Measurements from ENCODE around the gene MAP3K2. TPM values are rescaled to one million over a fixed set of nuclear protein-coding genes. Genes with fewer than 3 reads are reported as not detected.
A peak's percentile ranks its signal among the peaks of the same experiment; 100 is the strongest.

MAP3K2 gene
- total RNA-seq, 4 donors from 2014 or later = 52.7 to 96.2 (median 54.2) TPM

DNA sequence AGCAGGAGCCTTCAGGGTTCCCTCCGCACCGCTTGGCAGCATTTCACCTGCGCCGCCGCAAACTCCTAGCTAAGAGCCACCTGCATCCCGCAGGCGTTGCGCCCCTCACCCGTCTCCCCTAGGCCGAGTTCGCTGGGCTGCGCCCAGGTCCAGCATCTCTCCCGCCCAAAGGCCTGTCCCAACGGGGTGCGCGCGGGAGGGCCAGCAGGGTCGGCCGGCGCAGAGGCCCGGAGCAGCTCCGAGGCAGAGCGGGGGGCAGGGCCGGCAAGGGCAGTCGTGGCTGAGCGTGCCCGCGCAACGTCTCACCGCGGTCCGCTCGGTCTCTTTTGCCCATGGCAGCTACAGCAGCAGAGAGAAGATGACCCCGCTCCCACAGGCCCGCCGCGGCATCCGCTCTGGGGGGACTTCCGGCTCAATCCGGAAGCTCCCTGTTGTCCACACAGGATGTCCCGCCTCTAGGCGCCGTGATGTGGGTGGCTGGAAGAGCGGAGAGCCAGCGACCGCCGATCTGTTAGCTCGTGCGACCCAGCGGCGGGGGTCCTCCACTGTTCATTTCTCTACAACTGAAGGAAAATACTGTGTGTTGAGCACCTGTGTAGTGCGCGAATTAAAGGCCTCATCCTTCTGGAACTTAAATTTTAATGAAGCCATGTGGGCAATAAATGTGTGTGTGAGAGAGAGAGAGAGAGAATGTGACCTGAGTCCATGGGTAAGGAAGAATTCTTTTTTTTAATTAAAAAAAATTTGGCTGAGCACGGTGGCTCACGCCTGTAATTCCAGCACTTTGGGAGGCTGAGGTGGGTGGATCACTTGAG lies 93.8 kb downstream of the MAP3K2 start, which contains the start of gene ERCC3:
TSS of gene ERCC3 (minus strand) at position 397 of the 815 bp plus-strand sequence. CDS start at position 334, 63 bp downstream.
- Histone ChIP-seq H3K27me3 (no peaks in the 10 kb centered on the region), H3K4me3 (peak within 1 kb of the TSS; percentile 76), H3K9me3 (no peaks in the 10 kb centered on the region), H3K27ac (peak within 1 kb of the TSS; percentile 65 to 89 (median 80)), H3K4me1 (peaks cover 0 to 22% (median 10%) of the 10 kb centered on the region in 3 donors), H3K36me3 (peaks cover 0 to 39% of the 10 kb centered on the region in 2 donors)
- TF ChIP-seq POLR2AphosphoS5 (IDR thresholded peaks at IDR 0.05) (peak; percentile 77), EP300 (IDR thresholded peaks at IDR 0.05) (no peak), POLR2A (IDR thresholded peaks at IDR 0.05) (peak; percentile 69 to 70)
- TF ChIP-seq, protein P1, sequence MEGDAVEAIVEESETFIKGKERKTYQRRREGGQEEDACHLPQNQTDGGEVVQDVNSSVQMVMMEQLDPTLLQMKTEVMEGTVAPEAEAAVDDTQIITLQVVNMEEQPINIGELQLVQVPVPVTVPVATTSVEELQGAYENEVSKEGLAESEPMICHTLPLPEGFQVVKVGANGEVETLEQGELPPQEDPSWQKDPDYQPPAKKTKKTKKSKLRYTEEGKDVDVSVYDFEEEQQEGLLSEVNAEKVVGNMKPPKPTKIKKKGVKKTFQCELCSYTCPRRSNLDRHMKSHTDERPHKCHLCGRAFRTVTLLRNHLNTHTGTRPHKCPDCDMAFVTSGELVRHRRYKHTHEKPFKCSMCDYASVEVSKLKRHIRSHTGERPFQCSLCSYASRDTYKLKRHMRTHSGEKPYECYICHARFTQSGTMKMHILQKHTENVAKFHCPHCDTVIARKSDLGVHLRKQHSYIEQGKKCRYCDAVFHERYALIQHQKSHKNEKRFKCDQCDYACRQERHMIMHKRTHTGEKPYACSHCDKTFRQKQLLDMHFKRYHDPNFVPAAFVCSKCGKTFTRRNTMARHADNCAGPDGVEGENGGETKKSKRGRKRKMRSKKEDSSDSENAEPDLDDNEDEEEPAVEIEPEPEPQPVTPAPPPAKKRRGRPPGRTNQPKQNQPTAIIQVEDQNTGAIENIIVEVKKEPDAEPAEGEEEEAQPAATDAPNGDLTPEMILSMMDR (IDR thresholded peaks at IDR 0.05) = no peak
- peak; percentile 92 for ATAC-seq
- WGBS, 2 donors (ENCODE audit: low coverage in 1 of 2) = 0% methylated on average over 2 of the region's 55 CpGs; no CpG with 5 or more reads in 1 of the 2 donors

DNA sequence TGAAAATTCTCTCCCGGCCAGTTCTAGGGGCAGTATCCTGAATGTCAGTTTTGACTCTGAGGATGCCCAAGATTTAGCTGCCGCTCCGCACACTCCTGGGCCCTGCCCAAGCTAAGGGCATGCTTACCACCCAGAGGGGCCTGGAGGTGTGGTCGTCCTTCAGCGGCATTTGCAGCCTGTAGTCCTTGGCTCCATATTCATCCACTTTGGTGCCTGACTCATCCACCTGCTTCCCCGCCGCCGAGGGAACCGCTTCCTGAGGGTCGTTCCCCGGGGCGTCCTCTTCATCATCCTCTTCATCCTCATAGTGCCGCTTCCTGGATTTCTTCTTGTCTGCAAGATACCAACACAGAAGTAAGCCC lies 94.4 kb downstream of the MAP3K2 start:
- Histone ChIP-seq H3K4me3 (peak overlapping the region; percentile 76), H3K9me3 (no peaks in the 10 kb centered on the region), H3K27me3 (no peaks in the 10 kb centered on the region), H3K27ac (peak overlapping the region; percentile 65 to 89 (median 80)), H3K4me1 (peaks cover 0 to 22% (median 10%) of the 10 kb centered on the region in 3 donors), H3K36me3 (peaks cover 0 to 45% of the 10 kb centered on the region in 2 donors)
- ATAC-seq = no peak
- WGBS, 2 donors (ENCODE audit: low coverage in 1 of 2) = 0% methylated on average over 3 of the region's 13 CpGs; no CpG with 5 or more reads in 1 of the 2 donors
- TF ChIP-seq POLR2AphosphoS5 (IDR thresholded peaks at IDR 0.05) = no peak

DNA sequence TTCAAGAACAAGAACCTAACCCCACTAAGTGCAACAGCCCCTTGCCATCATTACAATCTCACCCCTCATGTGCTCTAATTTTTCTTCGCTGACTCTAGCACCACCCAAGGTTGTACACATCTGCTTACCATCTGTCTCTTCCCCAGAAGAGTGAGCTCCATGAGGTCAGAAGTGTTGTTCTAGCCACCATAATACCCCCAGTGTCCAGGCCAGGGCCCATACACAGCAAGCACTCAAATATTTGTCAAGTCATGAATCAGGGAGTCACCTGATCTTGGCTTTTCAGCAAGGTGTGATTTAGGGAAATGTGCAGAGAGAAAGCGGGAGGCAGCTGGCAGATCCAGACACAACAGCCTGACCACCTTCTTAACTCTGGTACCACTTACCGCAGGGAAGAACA lies 99.5 kb downstream of the MAP3K2 start:
- H3K27me3 ChIP-seq = no peaks in the 10 kb centered on the region
- ATAC-seq = no peak
- no peak overlapping the region for H3K27ac ChIP-seq
- no peak overlapping the region for H3K4me3 ChIP-seq
- no peak for TF ChIP-seq EP300 (IDR thresholded peaks at IDR 0.05)
- TF ChIP-seq POLR2AphosphoS5 (IDR thresholded peaks at IDR 0.05) = no peak
- TF ChIP-seq POLR2A (IDR thresholded peaks at IDR 0.05) = no peak
- TF ChIP-seq, protein P1 (IDR thresholded peaks at IDR 0.05) = no peak
- H3K36me3 ChIP-seq = peaks cover 0 to 96% of the 10 kb centered on the region in 2 donors
- 100% methylated on average over 1 to 2 of the region's 3 CpGs for WGBS, 2 donors (ENCODE audit: low coverage in 1 of 2)
- peaks cover 0 to 12% (median 9%) of the 10 kb centered on the region in 3 donors for H3K4me1 ChIP-seq
- no peaks in the 10 kb centered on the region for H3K9me3 ChIP-seq

DNA sequence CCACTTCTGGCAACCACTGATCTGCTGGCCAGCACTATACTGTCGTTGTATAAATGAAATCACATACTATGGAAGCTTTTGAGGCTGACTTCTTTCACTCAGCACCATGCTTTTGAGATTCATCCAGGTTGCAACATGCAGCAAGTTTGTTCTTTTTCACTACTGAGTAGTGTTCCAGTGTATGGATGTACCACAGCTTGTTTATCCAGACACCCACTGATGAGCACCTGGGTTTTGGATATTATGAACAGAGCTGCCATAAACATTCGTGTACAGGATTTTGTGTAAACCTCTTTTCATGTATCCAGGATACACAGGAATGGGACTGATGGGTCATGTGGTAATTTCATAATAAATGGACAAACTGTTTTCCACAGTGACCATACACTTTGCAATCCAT lies 104.5 kb downstream of the MAP3K2 start:
- Histone ChIP-seq H3K27ac (no peak overlapping the region), H3K4me3 (no peak overlapping the region), H3K4me1 (no peaks in the 10 kb centered on the region), H3K9me3 (no peaks in the 10 kb centered on the region), H3K27me3 (no peaks in the 10 kb centered on the region), H3K36me3 (peaks cover 0 to 97% of the 10 kb centered on the region in 2 donors)
- WGBS, 2 donors (ENCODE audit: low coverage in 1 of 2) = 100% methylated on average over 2 of the region's 2 CpGs
- no peak for ATAC-seq
- TF ChIP-seq POLR2A (IDR thresholded peaks at IDR 0.05) (no peak), EP300 (IDR thresholded peaks at IDR 0.05) (no peak), POLR2AphosphoS5 (IDR thresholded peaks at IDR 0.05) (no peak)
- TF ChIP-seq, protein P1 (IDR thresholded peaks at IDR 0.05) = no peak

DNA sequence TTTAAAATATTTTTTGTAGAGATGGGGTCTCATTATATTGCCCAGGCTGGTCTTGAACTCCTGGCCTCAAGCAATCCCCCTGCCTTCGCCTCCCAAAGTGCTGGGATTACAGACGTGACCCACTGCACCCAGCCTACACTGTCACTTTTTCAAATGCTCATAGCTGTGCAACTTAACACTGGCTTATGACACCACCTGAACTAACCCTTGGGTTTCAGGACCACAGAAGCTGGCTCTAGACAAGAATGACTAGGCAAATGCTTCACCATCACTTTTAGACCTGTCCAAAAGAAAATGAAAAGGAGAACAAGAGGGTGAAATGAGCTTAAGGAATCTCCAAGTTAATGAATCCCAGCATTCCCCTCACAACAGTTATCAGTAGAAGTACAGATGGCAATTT lies 107.1 kb downstream of the MAP3K2 start:
- WGBS, 2 donors (ENCODE audit: low coverage in 1 of 2) = 90 to 93% methylated on average over 2 of the region's 2 CpGs

More for the DNA sequence above, 107.1 kb downstream of the MAP3K2 start:
- Histone ChIP-seq H3K4me1 (no peaks in the 10 kb centered on the region), H3K4me3 (no peak overlapping the region), H3K27ac (no peak overlapping the region), H3K36me3 (peaks cover 0 to 97% of the 10 kb centered on the region in 2 donors), H3K27me3 (no peaks in the 10 kb centered on the region), H3K9me3 (no peaks in the 10 kb centered on the region)
- TF ChIP-seq, protein P1 (IDR thresholded peaks at IDR 0.05) = no peak
- TF ChIP-seq POLR2AphosphoS5 (IDR thresholded peaks at IDR 0.05) (no peak), EP300 (IDR thresholded peaks at IDR 0.05) (no peak), POLR2A (IDR thresholded peaks at IDR 0.05) (no peak)
- no peak for ATAC-seq
